CD8-positive, alpha-beta memory T cell (primary cell): ENCODE data around the gene P2RX1. TPM values are rescaled to one million over a fixed set of nuclear protein-coding genes. Genes with fewer than 3 reads are reported as not detected.

Experiments
- polyA plus RNA-seq: library from polyadenylated mRNA; unstranded; fragments of 300-500 nt; fragmentation: Illumina TruSeq; gene quantifications from one replicate; pipeline ENCODE4 v1.2.3, GENCODE V29; 2021
- total RNA-seq, 2 experiments: library from RNA; stranded (reverse); gene quantifications; one replicate each; pipeline ENCODE4 v1.2.3, GENCODE V29; 2021

Gene P2RX1
- total and polyA plus RNA-seq, 3 experiments from 2014 or later: 0.13 to 0.22 TPM; not detected in 1

Other genes starting within 250 kb of the P2RX1 start
- 10 to 100 TPM; 23.4 to 26.0 TPM for gene TAX1BP3, start 247.9 kb downstream of the P2RX1 start, total RNA-seq
- 38.9 TPM for gene TAX1BP3, start 247.9 kb downstream of the P2RX1 start, polyA plus RNA-seq
- gene EMC6, start 247.7 kb downstream of the P2RX1 start, total RNA-seq: 100 to 1,000 TPM in 1 of 2 experiments, 10 to 100 TPM in 1; 95.1 to 103 TPM
- 119 TPM for gene EMC6, start 247.7 kb downstream of the P2RX1 start, polyA plus RNA-seq
- 10 to 100 TPM in 1 of 2 experiments, 1 to 10 TPM in 1; 9.8 to 12.0 TPM for gene P2RX5, start 220.3 kb downstream of the P2RX1 start, total RNA-seq
- 37.4 TPM for gene P2RX5, start 220.3 kb downstream of the P2RX1 start, polyA plus RNA-seq
- gene HASPIN, start 192.6 kb downstream of the P2RX1 start, total RNA-seq: 10 to 100 TPM; 16.0 to 16.6 TPM
- 0.09 TPM for gene HASPIN, start 192.6 kb downstream of the P2RX1 start, polyA plus RNA-seq
- 10 to 100 TPM; 46.6 to 47.3 TPM for gene ITGAE, start 115.3 kb downstream of the P2RX1 start, total RNA-seq
- gene ITGAE, start 115.3 kb downstream of the P2RX1 start, polyA plus RNA-seq: 66.6 TPM
- 10 to 100 TPM; 39.9 to 42.0 TPM for gene NCBP3, start 70.2 kb downstream of the P2RX1 start, total RNA-seq
- gene NCBP3, start 70.2 kb downstream of the P2RX1 start, polyA plus RNA-seq: 18.0 TPM
- gene CAMKK1, start 23.4 kb downstream of the P2RX1 start, total RNA-seq: 1 to 10 TPM; 2.3 to 2.7 TPM
- 1.1 TPM for gene CAMKK1, start 23.4 kb downstream of the P2RX1 start, polyA plus RNA-seq
- gene ATP2A3, start 48.0 kb upstream of the P2RX1 start, total RNA-seq: 100 to 1,000 TPM; 108 to 111 TPM
- 105 TPM for gene ATP2A3, start 48.0 kb upstream of the P2RX1 start, polyA plus RNA-seq
- gene ZZEF1, start 226.6 kb upstream of the P2RX1 start, total RNA-seq: 10 to 100 TPM; 39.6 to 41.2 TPM
- 8.2 TPM for gene ZZEF1, start 226.6 kb upstream of the P2RX1 start, polyA plus RNA-seq
- gene CYB5D2, start 226.7 kb upstream of the P2RX1 start, total RNA-seq: 10 to 100 TPM; 12.6 to 14.2 TPM
- 12.9 TPM for gene CYB5D2, start 226.7 kb upstream of the P2RX1 start, polyA plus RNA-seq